Right lobe of liver (tissue), 6 donors: Measurements from ENCODE around the gene PODXL2. TPM values are rescaled to one million over a fixed set of nuclear protein-coding genes. Genes with fewer than 3 reads are reported as not detected.
A peak's percentile ranks its signal among the peaks of the same experiment; 100 is the strongest.
"Not testable (repeated sequence)": the region's sequence is repeated elsewhere in the genome, so short reads cannot be mapped to it uniquely, and the experiment has no call there.

Experiments
- ATAC-seq, 4 donors: fragments of 200-7000 bp; cut with Tn5 transposase; one replicate each; pipeline ENCODE4 v1.9.1; 2020; ENCODE audit warnings: mild to moderate bottlenecking in 4 of 4, moderate library complexity in 4 of 4
- DNase-seq, 3 donors: peaks; one replicate each; pipeline ENCODE4 v3.0.0-alpha.2; 2020
- H3K27ac ChIP-seq, 3 donors: fragments of 200-600 bp; one replicate each; pipeline ENCODE4 v1.8.0; 2022
- H3K27me3 ChIP-seq, 2 donors: fragments of 200-600 bp; one replicate each; pipeline ENCODE4 v1.8.0; 2022
- H3K36me3 ChIP-seq, 4 donors: fragments of 200-600 bp; sonication (generic) in 1 of 4; one replicate each; pipeline versions ENCODE4 v1.5.1 to v1.8.0; 2017 to 2022; ENCODE audit warnings: control low read depth in 1 of 4
- H3K4me1 ChIP-seq, 4 donors: fragments of 200-600 bp; sonication (generic) in 1 of 4; one replicate each; pipeline versions ENCODE4 v1.5.1 to v1.8.0; 2017 to 2022; ENCODE audit warnings: control low read depth in 1 of 4
- H3K4me3 ChIP-seq, 3 donors: fragments of 200-600 bp; one replicate each; pipeline ENCODE4 v1.8.0; 2022
- H3K9me3 ChIP-seq, 4 donors: fragments of 200-600 bp; sonication (generic) in 1 of 4; one replicate each; pipeline versions ENCODE4 v1.5.1 to v1.8.0; 2017 to 2022; ENCODE audit warnings: control low read depth in 1 of 4
- POLR2A ChIP-seq: fragments of 450-650 bp; IDR thresholded peaks from one replicate; pipeline ENCODE4 v1.6.1; 2017; ENCODE audit warnings: antibody characterized with exemption, mild to moderate bottlenecking
- WGBS: methylation state at CpG from one replicate; pipeline ENCODE4 v1.1.6; 2018; ENCODE audit warnings: low coverage, low lambda C conversion rate; ENCODE audit not compliant: insufficient coverage; ENCODE audit errors: missing lambda C conversion rate; 5-methylcytosine and 5-hydroxymethylcytosine counted together
- intact Hi-C, 2 donors: fragments of 100-400 bp; cut with DNase I; formaldehyde crosslinking; loops; one replicate each; pipeline versions ENCODE4 v1.11.2 to v1.14.1; 2022
- total RNA-seq, 6 experiments: library from RNA; depleted of rRNA in 2 of 6; stranded (reverse); fragments of >200 nt in 2 of 6; fragmentation: NEBNext Ultra II Directional in 3 of 6; extraction: Animal tissue kit (Norgen Biotek cat#: 25700) in 3 of 6; gene quantifications; one replicate each; pipeline versions ENCODE4 v1.1.0 to v1.2.4, GENCODE V29; 2016 to 2023
- TF ChIP-seq, protein P1 (sequence below), 4 donors: fragments of 200-600 bp in 3 of 4; fragments of 450-650 bp in 1 of 4; IDR thresholded peaks; one replicate each; pipeline versions ENCODE4 v1.5.1 to v1.8.0; 2016 to 2022; ENCODE audit warnings: antibody characterized with exemption in 4 of 4, mild to moderate bottlenecking in 2 of 4
- donor health status: DM: no; HTN: yes; CAD: no.
- donor health status: DM: no; HTN: no; CAD: no.
- donor health status: DM: no; HTN: no; CAD: no.
- donor health status: DM: no; HTN: yes; CAD: no.
- donor health status: DM: no; HTN: yes; CAD: no.

Gene PODXL2
- total RNA-seq, 6 experiments from 2014 or later = 0.19 to 1.6 (median 0.63) TPM

DNA sequence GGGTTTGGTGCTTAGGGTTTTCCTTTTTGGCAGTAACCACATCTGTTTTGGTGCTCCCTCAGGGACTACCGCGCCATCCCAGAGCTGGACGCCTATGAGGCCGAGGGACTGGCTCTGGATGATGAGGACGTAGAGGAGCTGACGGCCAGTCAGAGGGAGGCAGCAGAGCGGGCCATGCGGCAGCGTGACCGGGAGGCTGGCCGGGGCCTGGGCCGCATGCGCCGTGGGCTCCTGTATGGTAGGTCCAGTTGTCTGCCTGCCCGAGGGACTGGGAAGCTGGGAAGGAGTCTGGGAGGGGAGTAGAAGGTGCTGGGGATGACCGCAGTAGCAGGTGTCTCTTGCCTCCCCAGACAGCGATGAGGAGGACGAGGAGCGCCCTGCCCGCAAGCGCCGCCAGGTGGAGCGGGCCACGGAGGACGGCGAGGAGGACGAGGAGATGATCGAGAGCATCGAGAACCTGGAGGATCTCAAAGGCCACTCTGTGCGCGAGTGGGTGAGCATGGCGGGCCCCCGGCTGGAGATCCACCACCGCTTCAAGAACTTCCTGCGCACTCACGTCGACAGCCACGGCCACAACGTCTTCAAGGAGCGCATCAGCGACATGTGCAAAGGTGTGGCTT is 24.3 kb upstream of the PODXL2 start:
- intact Hi-C loops = no loop called here
- whole genome bisulfite sequencing = 97% methylated on average over 6 of the region's 41 CpGs
- no peak for TF ChIP-seq POLR2A
- TF ChIP-seq, protein P1, sequence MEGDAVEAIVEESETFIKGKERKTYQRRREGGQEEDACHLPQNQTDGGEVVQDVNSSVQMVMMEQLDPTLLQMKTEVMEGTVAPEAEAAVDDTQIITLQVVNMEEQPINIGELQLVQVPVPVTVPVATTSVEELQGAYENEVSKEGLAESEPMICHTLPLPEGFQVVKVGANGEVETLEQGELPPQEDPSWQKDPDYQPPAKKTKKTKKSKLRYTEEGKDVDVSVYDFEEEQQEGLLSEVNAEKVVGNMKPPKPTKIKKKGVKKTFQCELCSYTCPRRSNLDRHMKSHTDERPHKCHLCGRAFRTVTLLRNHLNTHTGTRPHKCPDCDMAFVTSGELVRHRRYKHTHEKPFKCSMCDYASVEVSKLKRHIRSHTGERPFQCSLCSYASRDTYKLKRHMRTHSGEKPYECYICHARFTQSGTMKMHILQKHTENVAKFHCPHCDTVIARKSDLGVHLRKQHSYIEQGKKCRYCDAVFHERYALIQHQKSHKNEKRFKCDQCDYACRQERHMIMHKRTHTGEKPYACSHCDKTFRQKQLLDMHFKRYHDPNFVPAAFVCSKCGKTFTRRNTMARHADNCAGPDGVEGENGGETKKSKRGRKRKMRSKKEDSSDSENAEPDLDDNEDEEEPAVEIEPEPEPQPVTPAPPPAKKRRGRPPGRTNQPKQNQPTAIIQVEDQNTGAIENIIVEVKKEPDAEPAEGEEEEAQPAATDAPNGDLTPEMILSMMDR (IDR thresholded peaks at IDR 0.05) = no peak

DNA sequence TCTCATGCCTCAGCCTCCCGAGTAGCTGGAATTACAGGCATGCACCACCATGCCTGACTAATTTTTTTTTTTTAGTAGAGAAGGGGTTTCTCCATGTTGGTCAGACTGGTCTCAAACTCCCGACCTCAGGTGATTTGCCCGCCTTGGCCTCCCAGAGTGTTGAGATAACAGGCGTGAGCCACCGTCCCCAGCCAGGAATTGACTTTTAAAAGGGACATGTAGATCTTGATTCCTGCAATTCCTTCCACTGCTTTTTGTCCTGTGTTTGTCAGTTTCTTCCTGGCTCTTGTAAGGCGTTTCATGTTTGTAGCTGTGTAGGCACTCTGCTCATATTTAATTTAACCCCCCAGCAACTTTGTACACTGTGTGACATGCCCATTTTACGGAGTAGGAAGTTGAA is 23.4 kb upstream of the PODXL2 start:
- DNase-seq, H3K4me3 ChIP-seq, H3K27ac ChIP-seq, H3K4me1 ChIP-seq, ATAC-seq, H3K27me3 ChIP-seq, intact Hi-C loops, H3K36me3 ChIP-seq, H3K9me3 ChIP-seq: not testable (repeated sequence)
- WGBS = 92% methylated on average over 6 of the region's 7 CpGs

More for the DNA sequence above, 24.3 kb upstream of the PODXL2 start:
- H3K9me3 ChIP-seq = no peaks in the 10 kb centered on the region
- H3K27me3 ChIP-seq = no peaks in the 10 kb centered on the region
- no peaks in the 10 kb centered on the region for H3K36me3 ChIP-seq
- no peak overlapping the region for H3K4me3 ChIP-seq
- peak in 1 of 4 donors; percentile 20 for ATAC-seq
- no peak overlapping the region for H3K27ac ChIP-seq
- H3K4me1 ChIP-seq = no peaks in the 10 kb centered on the region
- DNase-seq = no peak

GRCh38 chr3:127606086-127606805 is 22.7 kb upstream of the PODXL2 start:
- DNase-seq (no peak), ATAC-seq (no peak)
- WGBS = 89% methylated on average over 9 of the region's 24 CpGs
- TF ChIP-seq, protein P1 (IDR thresholded peaks at IDR 0.05) = no peak
- no peak for TF ChIP-seq POLR2A
- H3K36me3 ChIP-seq = peaks cover 0 to 4% (median 0%) of the 10 kb centered on the region in 4 donors
- no peak overlapping the region for H3K4me3 ChIP-seq
- no peak overlapping the region for H3K27ac ChIP-seq
- intact Hi-C loops = no loop called here
- H3K9me3 ChIP-seq = no peaks in the 10 kb centered on the region
- H3K4me1 ChIP-seq = no peaks in the 10 kb centered on the region
- no peaks in the 10 kb centered on the region for H3K27me3 ChIP-seq

- Histone ChIP-seq H3K4me3 (no peak overlapping the region), H3K36me3 (peaks cover 0 to 5% (median 0%) of the 10 kb centered on the region in 4 donors), H3K27me3 (no peaks in the 10 kb centered on the region), H3K4me1 (no peaks in the 10 kb centered on the region), H3K9me3 (no peaks in the 10 kb centered on the region), H3K27ac (no peak overlapping the region)
- no CpG with 5 or more reads among the region's 17 CpGs for WGBS
- TF ChIP-seq, protein P1 (IDR thresholded peaks at IDR 0.05) = no peak
- TF ChIP-seq POLR2A = no peak
- DNase-seq = peak in 1 of 3 donors; percentile 7
- ATAC-seq = no peak
- intact Hi-C loops = no loop called here
These were observed 21.9 kb upstream of the PODXL2 start for GRCh38 chr3:127606981-127607595.
